Right hindlimb (tissue), 1 donor: Measurements from ENCODE around the gene TLR3.

Experiments
- DNase-seq: peaks from one replicate; pipeline ENCODE4 v3.0.0-alpha.2; 2018

TLR3 gene

GRCh38 chr4:186107947-186108346 is 39.0 kb downstream of the TLR3 start:
- DNase-seq = no peak

GRCh38 chr4:186108391-186108790 is 39.4 kb downstream of the TLR3 start:
- no peak for DNase-seq

GRCh38 chr4:186109245-186109644 is 40.3 kb downstream of the TLR3 start:
- DNase-seq = no peak

GRCh38 chr4:186116697-186117096 is 47.7 kb downstream of the TLR3 start:
- no peak for DNase-seq

- no peak for DNase-seq
These were observed 49.6 kb downstream of the TLR3 start for GRCh38 chr4:186118582-186118981.

- DNase-seq = no peak
These were observed 52.1 kb downstream of the TLR3 start for GRCh38 chr4:186121057-186121456.

- DNase-seq = no peak
These were observed 59.9 kb downstream of the TLR3 start for GRCh38 chr4:186128842-186129241.

GRCh38 chr4:186131935-186132334 is 63.0 kb downstream of the TLR3 start:
- no peak for DNase-seq

- no peak for DNase-seq
These were observed 63.8 kb downstream of the TLR3 start for GRCh38 chr4:186132577-186133242.

GRCh38 chr4:186134257-186134656 is 65.3 kb downstream of the TLR3 start:
- no peak for DNase-seq

- DNase-seq = no peak
These were observed 65.9 kb downstream of the TLR3 start for GRCh38 chr4:186134861-186135260.

GRCh38 chr4:186137196-186137794 is 68.3 kb downstream of the TLR3 start:
- DNase-seq = no peak
